Choroid plexus epithelial cell (primary cell): ENCODE data around the gene LRP2.

Source experiments
- DNase-seq: peaks from one replicate; pipeline ENCODE4 v3.0.0-alpha.2; 2010; ENCODE audit warnings: low read depth
- H3K4me3 ChIP-seq: 2 replicates; pipeline ENCODE4 v1.5.1; 2011; ENCODE audit warnings: low read depth, mild to moderate bottlenecking, control low read depth, low read length, moderate library complexity
- TF ChIP-seq, protein P1 (sequence below): conservative IDR thresholded peaks from 2 replicates; pipeline ENCODE4 v1.5.1; 2011; ENCODE audit warnings: low read depth, mild to moderate bottlenecking, control low read depth, inconsistent platforms, low read length, moderate library complexity

Gene LRP2

DNA sequence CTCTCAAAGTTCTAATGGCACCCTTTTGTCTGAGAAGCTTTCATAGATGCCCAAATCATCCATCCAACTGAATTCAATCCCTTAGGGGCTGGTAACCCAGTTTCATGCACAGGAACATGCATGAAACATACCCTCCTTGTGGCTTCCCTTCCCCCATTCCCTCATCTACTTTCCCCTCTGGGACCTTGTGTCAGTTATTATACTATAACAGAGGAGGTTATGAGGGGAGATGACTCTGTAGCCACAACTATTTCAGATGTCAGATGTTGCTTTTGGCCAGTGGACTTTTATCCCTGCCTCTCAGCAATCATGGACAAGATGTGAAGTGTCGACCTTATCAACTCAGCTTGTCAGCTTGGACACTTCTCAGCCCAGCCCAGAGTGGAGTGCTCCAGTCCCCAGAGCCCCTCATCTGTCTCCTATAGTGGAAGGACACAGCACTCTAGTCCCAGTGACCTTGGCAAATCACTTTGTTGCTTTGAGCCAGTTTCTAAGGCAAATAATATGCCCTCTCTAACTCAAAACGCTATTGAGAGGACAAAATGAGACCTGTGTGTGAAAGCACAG is 284.6 kb downstream of the LRP2 start:
- TF ChIP-seq, protein P1, sequence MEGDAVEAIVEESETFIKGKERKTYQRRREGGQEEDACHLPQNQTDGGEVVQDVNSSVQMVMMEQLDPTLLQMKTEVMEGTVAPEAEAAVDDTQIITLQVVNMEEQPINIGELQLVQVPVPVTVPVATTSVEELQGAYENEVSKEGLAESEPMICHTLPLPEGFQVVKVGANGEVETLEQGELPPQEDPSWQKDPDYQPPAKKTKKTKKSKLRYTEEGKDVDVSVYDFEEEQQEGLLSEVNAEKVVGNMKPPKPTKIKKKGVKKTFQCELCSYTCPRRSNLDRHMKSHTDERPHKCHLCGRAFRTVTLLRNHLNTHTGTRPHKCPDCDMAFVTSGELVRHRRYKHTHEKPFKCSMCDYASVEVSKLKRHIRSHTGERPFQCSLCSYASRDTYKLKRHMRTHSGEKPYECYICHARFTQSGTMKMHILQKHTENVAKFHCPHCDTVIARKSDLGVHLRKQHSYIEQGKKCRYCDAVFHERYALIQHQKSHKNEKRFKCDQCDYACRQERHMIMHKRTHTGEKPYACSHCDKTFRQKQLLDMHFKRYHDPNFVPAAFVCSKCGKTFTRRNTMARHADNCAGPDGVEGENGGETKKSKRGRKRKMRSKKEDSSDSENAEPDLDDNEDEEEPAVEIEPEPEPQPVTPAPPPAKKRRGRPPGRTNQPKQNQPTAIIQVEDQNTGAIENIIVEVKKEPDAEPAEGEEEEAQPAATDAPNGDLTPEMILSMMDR = no peak
- no peak for DNase-seq
- H3K4me3 ChIP-seq = no peak overlapping the region
